DMS153 treated with DMSO at 0.1 percent for 48 hours (cell line): Measurements from ENCODE around the gene GMCL1.
"Not testable (repeated sequence)": the region's sequence is repeated elsewhere in the genome, so short reads cannot be mapped to it uniquely, and the experiment has no call there.

ENCODE experiments used
- DNase-seq: peaks from one replicate; lab custom pipeline; 2025; ENCODE audit not compliant: unreplicated experiment; lab: John Stamatoyannopoulos, UW

Gene GMCL1, protein sequence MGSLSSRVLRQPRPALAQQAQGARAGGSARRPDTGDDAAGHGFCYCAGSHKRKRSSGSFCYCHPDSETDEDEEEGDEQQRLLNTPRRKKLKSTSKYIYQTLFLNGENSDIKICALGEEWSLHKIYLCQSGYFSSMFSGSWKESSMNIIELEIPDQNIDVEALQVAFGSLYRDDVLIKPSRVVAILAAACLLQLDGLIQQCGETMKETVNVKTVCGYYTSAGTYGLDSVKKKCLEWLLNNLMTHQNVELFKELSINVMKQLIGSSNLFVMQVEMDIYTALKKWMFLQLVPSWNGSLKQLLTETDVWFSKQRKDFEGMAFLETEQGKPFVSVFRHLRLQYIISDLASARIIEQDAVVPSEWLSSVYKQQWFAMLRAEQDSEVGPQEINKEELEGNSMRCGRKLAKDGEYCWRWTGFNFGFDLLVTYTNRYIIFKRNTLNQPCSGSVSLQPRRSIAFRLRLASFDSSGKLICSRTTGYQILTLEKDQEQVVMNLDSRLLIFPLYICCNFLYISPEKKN

DNA sequence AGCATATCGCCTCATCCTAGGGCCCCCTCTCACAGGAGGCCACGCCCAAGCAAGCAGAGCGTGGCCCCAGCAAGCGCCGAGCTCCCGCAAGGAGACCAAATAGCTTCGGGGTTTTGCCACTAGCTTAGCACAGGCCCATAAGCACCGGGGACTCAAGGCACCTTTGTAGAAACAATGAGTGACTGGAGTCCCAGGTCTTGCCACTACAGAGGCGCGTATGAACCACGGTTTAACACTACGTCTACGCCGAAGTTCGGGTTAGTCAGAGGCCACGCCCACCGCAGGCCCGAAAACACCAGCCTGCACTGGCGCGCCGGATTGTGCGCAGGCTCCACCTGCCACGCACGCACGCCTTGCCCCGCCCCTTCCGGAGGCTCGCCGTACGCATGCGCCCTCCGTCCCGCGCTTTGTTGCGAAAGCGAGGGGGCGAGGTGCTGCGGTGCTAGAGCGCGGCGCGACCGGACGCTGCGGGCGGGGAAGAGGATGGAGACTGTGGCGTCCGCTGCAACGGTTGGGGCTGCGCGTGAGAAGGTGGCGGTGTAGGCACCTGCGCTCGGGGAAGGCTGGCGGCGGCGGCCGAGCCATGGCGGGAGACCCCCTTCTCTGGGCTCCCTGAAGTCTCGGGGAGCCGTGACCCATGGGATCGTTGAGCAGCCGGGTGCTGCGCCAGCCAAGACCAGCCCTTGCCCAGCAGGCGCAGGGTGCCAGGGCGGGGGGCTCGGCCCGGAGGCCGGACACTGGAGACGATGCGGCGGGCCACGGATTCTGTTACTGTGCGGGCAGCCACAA, at the start of gene GMCL1:
TSS of gene GMCL1 (plus strand) at position 405 of the 789 bp plus-strand sequence. CDS start at position 638, 233 bp downstream.
- peak; percentile 91 for DNase-seq

DNA sequence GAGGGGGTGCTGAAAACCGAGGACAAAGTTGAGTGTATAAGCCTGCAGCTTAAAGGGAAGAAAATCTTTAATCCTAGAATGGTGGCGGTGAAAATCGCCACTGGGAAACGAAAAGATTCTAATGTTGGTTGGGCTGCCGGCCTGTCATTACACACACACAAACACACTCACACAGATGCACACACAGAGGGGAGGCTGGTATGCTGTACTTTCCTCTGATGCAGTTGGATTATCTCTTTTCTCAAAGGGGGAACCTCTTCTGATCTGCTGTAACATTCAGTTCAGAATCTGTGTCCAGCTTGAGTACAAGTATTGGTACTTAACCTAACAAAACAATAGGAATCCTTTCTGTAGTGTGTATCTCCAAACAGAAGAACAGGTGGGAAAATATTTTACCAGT, 48.5 kb upstream of the GMCL1 start:
- no peak for DNase-seq

DNA sequence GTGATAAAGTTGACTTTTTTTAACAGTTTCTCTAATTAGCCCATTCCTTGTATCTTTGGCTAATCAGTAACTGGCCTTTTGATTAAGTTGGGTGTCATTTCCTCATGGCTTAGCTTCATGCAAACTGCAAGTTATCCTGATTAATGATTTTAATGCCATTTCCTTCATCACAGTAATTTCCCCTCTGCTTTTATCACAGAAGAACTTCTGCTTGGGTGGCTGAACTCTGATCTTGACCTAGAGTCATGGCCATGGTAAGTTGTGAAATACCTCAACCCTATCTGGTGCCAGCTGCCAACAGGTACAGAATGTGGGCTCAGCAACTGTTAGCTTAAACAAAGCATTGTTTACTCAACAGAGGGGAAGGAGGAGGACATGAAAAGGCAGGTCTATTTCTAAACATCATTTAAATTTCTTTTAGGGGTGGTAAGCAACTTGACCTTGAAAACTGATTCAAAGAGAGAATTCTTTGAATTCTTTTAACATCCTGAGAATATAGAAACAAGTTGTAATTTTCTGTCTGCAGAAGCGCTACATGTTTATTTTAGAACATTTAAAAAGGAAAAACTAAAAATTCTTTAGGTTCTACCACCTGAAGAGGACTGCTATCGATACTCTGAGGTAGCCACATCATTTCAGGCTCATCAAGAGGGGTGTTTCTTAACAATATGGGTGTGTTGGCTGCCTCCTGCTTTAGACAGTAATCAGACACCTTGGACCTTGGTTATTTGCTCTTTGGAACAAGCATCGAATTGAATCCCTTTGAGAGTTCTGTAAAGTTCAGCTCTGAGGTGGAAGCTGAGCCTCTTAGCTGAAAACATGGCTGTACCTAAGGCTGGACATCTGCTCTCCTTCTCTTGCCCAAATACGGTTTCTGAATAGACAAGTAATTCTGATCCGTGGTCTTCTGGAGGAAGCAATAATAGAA, 47.9 kb upstream of the GMCL1 start:
- DNase-seq = peak; percentile 68

DNA sequence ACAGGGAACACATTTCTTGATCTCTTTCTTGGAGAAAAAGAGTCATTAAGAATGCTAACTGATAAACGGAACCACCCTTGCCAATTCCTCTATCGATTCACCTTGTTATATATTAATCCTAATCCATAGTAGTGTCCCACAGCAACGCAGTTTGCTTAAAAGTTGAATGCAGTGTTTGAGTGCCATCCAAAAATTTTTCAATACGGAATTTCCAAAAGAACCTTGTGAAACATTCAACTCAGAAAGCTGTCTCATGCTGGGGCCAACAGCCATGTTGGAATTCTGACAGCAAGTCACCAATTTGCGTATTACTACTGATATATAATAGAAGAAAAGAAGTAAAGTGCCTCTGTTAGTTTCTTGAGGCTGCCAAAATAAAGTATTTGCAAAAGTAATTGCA, 45.2 kb upstream of the GMCL1 start:
- no peak for DNase-seq

DNA sequence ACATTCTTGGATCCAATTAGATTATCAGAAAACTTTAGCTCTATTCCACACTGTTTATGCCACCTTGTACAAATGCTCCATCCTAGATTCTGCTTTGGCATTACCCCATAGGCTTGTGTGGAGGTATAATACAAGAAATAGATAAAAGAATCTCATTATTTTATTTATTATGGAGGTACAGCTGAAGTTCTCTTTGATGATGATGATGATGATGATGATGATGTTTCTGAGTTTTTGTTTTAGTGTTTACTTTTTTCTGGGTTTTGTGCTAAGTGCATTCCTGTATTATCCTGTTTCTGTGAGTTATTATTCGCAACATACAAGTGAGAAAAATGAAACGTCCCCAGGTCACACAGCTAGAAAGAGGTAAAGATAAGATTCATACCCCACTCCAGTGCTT, 44.1 kb upstream of the GMCL1 start:
- DNase-seq = no peak

DNA sequence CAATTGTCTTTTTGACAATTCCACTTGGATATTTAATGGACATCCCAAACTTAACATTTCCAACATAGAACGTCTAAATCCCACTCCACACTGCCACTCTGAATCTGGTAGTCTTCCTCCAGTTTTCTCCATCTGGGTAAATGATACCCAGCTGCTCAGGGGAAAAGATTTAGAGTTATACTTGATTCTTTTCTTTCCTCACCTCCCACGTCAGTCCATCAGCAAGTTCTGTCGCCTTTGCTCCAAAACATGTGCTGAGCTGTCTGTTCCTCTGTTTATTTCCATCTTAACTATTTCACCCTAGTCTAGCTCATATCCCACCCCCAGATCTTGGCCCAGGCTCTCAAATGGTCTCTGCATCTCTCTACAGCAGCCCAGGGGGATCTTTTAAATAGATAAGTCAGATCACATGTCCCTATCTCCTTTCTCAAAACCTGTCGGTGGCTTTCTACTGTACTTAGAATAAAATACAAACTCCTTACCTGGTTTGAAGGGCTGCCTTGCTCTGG, 43.4 kb upstream of the GMCL1 start:
- DNase-seq = no peak

DNA sequence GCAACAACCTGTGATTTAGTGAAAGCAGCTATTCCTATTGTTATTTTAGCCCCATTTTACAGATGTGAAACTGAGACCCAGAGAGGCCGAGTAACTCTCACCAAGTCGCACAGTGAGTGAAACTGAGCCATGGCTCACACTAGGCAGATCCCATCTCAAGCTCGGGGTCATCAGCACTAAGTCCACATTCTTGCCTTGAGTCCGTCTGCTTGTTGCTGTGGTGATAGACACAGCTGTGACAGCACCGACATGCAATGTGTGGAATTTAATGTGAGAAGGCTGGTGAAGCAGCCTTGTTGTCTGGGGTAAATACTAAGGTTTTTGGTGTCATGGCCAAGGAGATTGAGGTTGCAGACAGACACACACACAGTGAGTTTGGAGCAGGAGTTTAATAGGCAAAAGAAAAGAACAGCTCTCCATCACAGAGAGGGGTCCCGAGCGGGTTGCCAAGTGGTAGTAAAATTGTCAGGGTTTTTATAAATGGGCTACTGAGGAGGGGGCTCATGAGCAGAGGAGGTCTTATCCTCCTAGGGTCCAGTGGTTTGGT, 40.2 kb upstream of the GMCL1 start:
- no peak for DNase-seq

DNA sequence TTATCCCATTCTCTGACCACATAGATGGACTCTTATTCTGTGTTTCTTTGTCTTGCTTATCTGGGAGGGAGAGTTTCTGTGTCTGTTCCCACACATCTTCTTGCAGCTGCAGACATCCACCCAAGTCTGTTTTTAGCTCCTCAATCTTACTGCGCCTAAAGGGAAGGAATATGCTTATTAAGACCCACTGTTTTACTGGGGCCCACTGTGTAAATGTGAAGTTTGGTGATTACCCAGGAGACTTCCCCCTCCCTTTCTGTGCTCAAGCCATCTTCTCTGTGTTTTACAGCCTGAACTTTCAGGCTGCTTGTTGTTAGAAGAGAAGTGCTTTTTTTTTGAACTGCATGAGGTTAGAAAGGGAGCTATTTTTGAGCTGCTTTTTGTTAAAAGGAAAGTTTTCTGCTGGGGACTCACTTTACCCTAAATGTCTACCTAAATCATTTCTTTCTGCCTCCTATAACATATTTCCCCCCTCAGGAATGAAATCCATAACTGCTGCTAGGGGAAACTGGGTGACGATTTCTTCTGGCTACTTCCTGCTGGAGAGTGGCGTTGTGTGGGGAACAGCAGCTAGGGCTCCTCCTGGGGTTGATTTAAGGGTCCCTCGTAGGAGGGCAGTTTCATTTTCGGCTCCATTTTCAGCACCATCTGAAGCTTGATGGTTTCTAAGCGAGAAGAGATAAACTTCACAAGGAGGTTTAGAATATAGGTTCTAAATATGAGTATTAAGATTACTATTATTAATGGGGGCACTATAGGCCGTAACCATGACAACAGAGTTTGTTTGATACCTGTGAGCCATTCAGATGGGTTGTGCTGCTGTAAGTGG, 39.5 kb upstream of the GMCL1 start:
- DNase-seq = no peak

DNA sequence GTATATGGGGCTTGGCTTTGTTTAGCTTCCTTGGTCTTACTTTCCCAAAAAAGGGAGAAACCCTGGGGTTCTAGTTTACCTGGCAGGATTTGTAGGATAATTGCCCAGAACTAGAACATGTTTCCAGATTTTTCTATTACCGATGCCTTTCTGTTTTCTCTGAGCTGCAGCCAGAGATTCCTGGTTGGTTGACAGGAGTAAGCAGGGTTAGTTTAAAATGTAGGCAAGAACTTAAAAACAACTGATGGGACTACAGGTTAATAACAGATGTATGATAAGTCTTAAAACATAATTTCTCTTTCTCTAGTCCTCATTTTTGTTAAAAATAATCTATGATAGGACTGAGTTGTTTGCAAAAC, 38.9 kb upstream of the GMCL1 start:
- no peak for DNase-seq

DNA sequence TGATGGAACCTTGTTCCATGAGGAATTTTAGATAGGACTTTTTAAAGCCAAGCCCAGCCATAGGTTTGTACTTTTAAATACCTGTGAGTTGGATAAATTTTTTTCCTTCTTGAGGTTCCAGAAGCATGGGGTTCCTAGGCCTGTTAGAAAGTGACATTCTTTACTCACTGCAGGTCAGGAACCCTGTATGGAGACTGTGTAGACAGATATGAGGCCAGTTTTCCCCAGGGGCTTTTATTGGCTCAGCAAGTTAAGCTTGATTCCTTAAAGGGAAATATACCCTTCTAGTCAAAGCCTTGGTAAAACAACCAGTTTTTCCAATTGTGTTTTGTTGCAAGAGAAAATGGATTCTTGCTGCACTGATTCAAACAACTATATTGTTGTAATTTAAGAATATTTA, 38.4 kb upstream of the GMCL1 start:
- DNase-seq = no peak

DNA sequence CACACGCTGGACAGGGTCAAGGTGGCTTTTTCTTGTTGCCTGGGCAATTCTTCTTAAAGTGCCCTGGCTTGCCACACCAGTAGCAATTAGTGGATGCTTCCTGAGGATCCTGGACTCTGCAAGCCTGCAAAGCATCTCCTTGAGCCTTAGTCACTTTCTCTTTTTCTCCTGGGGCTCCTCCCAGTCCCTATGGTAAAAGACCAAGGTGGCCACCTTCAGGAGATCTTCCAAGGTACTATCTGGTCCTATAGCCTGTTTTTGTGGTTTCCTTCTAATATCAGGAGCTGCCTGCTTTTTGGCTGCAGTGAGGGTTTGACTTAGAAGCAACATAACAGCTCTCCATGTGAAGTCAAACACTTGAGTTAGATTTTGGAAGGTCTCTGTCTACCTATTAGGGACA, 33.3 kb upstream of the GMCL1 start:
- DNase-seq = no peak

DNA sequence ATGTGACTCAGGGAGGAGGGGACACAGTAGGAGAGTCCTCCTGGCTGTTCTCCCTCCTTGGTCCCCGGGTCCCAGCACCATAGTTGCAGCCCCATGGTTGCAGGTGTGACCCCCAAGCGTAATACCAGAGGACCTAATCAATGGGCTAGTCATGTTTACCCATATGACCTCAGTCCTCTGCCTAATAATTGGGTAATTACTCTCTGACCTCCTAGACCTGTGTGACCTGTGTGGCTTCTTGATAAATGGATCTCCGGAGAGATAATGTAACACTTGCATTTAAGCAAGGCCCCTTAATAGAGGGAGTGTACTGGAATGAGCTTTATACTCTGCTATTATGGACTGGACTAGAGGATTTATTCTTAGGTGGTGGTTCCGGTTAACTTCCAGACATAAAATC, 32.2 kb upstream of the GMCL1 start:
- no peak for DNase-seq

DNA sequence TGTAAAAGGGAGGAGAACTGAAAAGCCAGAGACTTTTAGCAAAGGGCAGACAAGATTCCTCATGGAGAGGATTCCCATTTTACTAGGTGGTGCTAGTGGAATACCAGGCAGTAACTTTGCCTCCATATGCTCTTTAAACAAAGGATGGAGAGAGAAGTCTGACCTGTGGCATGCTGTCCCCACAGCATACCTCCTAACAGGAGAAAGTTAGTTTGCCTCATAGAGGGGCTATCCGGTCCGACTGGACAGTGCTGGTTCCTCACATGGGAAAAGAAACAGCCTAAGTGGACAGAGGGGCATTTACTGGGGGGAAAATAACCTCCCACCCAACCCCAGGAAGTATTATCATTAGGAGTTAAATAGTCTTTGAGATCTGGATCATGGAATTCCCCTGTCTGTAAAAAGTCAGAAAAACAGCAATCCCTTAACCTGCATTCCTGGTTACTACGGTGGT, 31.6 kb upstream of the GMCL1 start:
- DNase-seq = no peak

DNA sequence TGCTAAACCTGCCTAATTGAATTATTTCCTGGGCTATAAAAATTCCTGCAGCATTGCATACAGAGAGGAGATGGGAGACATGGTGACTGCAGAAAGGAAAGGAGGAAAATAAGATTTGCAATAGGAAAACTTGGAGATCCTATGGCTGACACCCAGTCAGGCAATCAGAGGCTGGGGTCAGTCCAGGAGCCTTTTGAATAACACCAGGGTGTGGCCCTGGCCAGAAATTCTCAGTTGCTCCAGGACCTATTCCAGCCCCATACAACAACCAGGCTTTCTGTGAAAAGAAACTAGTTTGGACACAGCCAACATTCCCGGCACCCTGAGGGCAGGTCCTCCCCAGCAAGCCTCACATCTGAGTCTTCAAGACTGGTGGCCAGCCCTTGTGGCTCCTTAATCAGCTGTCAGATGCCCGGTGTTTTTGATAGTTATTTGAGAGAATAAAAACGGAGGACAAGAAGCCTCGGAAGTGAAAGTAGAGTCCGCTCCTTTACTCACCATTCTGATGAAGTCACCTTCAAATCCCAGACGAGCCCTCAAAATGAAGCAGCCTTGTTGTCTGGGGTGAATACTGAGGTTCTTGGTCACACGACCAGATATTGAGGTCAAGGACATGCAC, 31.1 kb upstream of the GMCL1 start:
- no peak for DNase-seq

DNA sequence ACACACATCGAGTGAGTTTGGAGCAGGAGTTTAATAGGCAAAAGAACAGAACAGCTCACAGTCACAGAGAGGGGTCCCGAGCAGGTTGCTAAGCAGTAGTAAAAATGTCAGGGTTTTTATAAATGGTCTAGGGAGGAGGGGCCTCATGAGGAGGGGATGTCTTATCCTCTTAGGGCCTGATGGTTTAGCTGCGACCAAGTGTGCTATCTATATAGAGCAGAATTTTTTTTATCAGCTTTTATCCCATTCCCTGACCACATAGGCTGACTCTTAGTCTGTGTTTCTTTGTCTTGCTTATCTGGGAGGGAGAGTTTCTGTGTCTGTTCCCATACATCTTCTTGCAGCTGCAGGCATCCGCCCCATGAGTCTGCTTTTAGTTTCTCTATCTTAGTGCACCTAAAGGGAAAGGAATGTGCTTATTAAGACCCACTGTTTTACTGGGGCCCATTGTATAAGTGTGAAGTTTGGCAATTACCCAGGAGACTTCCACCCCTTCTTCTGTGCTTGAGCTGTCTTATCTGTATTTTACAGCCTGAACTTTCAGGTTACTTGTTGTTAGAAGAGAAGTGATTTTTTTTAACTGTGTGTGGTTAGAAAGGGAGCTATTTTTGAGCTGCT, 30.4 kb upstream of the GMCL1 start:
- DNase-seq = no peak

DNA sequence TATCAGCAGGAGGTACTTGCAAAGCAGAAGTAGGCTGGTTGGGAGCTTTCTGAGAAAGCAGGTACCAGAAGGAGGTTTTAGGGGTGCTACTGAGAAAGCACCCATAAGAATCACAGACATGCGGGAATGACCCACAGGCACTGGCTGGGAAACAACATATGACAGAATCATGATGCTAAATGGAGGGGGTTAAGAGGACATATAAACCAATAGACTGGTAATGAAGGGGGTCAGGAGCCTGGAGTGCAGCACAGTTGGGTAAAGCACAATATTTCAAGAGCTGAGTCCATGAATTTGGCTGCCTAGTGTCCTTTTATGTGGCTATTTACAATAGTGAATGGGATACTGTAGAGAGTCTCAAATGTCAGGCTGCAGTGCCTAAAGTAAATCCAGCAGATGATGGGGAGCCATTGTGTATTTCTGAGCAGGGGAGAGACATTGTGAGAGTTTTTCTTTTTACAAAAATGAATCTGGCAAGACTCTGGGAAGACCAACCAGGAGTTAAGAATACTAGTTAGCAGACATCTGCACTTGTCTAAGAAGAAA, 27.6 kb upstream of the GMCL1 start:
- peak; percentile 19 for DNase-seq

DNA sequence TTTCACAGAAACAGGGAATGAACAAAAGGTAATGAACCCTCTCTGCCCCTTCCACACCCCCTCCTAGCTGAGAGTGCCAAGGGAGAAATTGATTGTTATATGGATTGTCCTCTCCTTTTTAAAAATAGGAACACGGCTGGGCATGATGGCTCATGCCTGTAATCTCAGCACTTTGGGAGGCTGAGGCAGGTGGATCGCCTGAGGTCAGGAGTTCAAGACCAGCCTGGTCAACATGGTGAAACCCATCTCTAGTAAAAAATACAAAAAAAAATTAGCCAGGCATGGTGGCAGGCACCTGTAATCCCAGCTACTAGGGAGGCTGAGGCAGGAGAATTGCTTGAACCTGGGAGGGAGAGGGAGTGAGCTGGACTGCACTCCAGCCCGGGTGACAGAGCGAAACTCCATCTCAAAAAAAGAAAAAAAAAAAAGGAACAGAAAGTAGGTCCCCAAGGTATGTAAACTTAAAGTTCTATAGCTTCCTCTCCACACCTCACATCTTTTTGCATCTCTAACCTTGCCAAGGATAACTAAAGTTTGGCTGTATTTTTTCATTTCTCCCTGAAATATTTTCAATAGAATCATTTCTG, 26.6 kb upstream of the GMCL1 start:
- not testable (repeated sequence) for DNase-seq

DNA sequence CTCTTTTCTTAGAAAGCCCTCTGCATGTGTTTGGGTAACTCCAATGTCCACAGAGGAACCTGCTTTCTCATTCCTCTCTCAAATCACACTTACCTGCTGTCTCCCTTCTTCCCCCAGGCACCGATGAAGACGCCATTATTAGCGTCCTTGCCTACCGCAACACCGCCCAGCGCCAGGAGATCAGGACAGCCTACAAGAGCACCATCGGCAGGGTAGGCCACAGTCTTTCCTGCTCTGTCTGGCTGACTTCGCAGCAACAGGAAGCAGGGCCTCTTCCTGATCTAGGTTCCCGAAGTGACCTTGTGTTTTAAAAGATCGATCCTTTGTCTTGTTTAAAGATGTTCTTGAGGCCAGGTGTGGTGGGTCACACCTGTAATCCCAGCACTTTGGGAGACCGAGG, 25.0 kb upstream of the GMCL1 start:
- DNase-seq = no peak
